SKM-1 treated with dmso at 0.1 percent for 144 hours (cell line): Measurements from ENCODE around the gene HS6ST2.
"Not testable (repeated sequence)": the region's sequence is repeated elsewhere in the genome, so short reads cannot be mapped to it uniquely, and the experiment has no call there.

ENCODE experiments used
- DNase-seq: peaks from one replicate; lab custom pipeline; 2025; ENCODE audit not compliant: unreplicated experiment; lab: John Stamatoyannopoulos, UW

Gene HS6ST2

DNA sequence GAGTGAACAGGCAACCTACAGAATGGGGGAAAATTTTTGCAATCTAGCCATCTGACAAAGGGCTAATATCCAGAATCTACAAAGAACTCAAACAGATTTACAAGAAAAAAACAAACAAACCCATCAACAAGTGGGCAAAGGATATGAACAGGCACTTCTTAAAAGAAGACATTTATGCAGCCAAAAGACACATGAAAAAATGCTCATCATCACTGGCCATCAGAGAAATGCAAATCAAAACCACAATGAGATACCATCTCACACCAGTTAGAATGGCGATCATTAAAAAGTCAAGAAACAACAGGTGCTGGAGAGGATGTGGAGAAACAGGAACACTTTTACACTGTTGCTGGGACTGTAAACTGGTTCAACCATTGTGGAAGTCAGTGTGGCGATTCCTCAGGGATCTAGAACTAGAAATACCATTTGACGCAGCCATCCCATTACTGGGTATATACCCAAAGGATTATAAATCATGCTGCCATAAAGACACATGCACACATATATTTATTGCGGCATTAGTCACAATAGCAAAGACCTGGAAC, 13.3 kb downstream of the HS6ST2 start:
- DNase-seq, result not testable (repeated sequence)

- no peak for DNase-seq
Measured at GRCh38 chrX:132940727-132941327, 17.6 kb downstream of the HS6ST2 start.

DNA sequence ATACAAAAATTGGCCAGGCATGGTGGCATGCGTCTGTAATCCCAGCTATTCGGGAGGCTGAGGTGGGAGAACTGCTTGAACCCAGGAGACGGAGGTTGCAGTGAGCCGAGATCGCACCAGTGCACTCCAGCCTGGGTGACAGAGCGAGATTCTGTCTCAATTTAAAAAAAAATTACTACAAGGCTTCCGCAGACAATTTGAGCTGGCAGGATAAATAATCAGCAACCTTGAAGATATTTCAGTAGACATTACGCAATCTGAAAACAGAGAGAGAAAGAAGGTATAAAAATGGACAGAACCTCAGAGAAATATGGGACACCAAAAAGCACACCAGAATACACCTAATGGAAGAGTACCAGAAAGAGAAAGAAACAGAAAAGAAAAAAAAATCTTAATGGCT, 25.3 kb downstream of the HS6ST2 start:
- no peak for DNase-seq

GRCh38 chrX:132924426-132924825, 34.0 kb downstream of the HS6ST2 start:
- DNase-seq, result no peak

DNA sequence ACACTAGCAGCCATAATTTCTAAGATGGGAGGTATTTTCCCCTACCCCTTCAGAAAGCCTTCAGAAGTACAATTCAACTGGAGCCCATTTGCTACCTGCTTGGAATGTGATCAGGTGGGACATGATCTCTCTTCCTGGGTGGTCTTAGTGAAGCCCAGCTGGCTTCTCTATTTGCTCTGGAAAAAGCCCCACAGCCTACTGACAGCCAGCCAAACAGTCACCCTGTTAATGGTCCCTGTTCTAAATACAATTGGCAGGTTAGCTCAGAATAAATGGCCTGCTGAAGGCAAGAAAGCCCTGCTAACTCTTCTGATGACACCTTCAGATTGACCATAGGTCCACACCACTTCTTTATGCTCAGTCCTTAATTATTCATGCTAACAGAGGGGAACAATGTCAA, 39.9 kb downstream of the HS6ST2 start:
- no peak for DNase-seq

- no peak for DNase-seq
Measured at GRCh38 chrX:132916349-132916748, 42.1 kb downstream of the HS6ST2 start.

DNA sequence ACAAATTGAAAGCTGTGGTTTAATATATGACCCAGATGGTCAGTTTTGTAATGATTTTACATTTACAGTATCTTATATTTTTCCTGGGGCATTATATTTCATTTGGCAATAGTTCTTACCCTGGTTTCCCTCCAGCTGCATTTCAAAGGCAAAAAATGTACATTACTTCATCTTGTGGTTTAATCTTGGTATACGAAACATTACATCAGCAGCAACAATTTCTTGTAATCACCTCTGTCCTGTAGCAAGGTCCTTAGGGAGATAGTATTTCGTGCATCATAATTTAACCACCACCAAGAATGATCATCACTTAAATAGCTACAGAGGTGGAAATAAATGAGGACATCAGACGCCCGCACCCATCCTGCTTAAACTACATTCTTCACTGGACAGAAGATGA, 48.8 kb downstream of the HS6ST2 start:
- no peak for DNase-seq

DNA sequence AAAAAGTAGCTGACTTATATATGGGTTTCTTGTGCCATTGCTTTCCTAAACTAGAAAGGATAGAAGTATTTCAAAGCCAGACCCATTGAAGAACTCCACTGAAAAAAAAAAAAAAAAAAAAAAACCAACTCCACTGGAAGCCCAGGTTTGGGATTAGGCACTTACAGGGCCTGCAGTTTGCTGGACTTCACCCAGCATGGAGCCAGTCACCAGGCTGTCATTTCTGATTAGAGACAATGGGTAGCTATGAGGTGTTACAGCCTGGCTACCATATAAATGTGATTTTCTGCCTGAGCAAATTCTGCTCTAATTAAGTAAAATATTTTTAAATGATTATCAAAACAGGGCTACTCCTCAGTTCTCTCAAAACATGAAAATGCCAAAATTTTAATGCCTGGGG, 49.5 kb downstream of the HS6ST2 start:
- DNase-seq, result no peak

GRCh38 chrX:132900633-132901293, 57.7 kb downstream of the HS6ST2 start:
- DNase-seq, result no peak

- no peak for DNase-seq
Measured at GRCh38 chrX:132887569-132887968, 70.9 kb downstream of the HS6ST2 start.

DNA sequence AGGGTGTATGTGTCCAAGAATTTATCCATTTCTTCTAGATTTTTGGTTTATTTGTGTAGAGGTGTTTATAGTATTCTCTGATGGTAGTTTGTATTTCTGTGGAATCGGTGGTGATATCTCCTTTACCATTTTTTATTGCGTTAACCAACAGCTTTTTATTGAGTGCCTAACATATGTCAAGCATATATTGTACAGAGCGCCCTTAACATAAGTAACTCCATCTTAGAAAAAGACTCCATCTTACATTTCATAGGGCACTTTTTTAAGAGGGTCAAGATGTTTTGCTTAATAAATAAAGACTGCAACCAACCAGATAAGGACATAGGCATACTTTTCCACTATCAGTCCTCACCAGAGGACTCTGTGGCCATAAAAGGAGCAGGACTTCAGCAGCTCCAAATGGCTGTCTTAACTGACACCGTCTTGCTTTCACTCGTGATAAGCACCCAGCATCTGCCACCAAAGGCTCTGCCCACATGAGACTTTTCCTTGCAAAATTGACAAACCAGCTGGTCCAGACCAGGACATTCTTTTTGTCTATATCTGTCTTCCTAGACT, 75.0 kb downstream of the HS6ST2 start:
- DNase-seq, result no peak

DNA sequence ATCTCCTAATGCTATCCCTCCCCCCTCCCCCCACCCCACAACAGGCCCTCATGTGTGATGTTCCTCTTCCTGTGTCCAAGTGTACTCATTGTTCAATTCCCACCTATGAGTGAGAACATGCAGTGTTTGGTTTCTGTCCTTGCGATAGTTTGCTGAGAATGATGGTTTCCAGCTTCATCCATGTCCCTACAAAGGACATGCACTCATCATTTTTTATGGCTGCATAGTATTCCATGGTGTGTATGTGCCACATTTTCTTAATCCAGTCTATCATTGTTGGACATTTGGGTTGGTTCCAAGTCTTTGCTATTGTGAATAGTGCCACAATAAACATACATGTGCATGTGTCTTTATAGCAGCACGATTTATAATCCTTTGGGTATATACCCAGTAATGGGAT, 77.7 kb downstream of the HS6ST2 start:
- not testable (repeated sequence) for DNase-seq

GRCh38 chrX:132877954-132878536, 80.4 kb downstream of the HS6ST2 start:
- no peak for DNase-seq

- DNase-seq, result no peak
Measured at GRCh38 chrX:132876523-132877338, 81.7 kb downstream of the HS6ST2 start.

DNA sequence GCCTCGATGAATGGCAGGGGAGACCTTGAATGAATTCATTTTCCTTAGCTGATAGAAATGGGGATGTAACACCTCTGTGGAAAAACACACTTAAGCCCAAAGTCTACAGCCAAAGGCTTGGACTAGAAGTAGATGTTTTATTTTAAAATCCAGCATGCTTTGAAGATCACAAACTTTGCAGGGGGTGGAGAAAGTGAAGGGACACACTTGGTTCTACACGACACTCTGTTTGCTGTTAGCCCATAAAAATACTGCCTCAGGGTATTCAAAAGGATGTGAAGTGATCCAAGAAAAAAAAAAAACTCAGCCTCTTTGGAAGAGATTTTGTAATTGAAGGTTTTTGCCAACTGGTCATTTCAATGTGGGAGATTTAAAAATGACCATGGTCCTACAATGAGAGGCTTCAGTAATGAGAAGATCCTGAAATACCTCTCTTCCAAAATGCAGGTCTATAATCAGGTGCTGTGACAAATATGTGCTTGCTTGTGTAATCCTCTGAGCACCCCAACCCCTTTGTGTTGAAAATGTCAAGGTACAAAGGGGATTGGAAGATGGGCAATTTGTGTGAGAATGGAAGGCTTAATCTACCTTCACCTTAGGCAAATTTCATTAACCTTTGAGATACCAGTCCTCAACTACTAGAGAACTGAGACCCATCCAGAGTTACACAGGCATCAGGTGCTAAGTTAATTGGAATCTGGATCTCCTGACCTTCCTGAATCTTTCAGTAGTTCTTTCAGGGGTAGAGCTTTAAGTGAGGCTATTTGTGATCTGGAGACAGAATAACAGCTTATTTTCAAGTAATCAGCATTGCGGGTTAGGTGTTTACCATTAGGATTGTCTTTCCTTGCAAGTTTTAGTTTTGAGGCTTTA, 82.5 kb downstream of the HS6ST2 start:
- no peak for DNase-seq

- no peak for DNase-seq
Measured at GRCh38 chrX:132862562-132862961, 95.9 kb downstream of the HS6ST2 start.

DNA sequence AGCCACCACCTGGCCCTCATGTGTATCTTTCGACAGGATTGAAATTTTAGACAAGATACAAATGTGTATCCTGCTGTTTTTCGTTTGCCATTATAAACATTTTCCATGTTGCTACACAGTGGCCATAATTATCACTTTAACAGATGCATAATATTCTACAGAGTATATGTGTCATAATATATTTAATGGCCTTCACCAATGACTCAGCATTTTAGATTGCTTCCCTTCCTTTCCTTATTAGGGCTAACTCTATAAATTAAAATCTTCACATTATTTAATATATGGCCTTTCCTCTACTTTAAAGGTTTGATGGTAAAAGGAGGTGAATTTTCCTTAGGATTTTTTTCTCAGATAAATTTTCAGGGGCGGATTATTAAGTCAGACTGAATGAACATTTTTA, 97.4 kb downstream of the HS6ST2 start:
- no peak for DNase-seq

GRCh38 chrX:132860200-132860599, 98.2 kb downstream of the HS6ST2 start:
- DNase-seq, result no peak

DNA sequence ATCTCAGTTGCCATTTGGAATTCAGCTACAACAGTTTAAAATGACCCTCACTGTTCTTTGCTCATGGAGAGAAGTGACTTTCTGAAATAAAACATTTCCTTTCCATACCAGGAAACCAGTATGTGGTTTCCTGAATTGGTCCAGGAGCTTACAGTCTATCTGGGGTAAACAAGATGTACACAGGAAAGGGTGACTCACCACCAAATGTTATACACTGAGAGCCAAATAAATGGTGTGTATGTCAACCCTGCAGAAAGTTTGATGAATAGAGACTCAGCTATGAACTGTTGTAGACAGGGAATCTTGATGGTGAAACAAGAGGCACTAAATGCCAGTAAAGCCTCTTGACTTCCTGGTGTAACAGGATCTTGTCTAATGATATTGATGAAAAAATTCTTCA, 100.4 kb downstream of the HS6ST2 start:
- no peak for DNase-seq

DNA sequence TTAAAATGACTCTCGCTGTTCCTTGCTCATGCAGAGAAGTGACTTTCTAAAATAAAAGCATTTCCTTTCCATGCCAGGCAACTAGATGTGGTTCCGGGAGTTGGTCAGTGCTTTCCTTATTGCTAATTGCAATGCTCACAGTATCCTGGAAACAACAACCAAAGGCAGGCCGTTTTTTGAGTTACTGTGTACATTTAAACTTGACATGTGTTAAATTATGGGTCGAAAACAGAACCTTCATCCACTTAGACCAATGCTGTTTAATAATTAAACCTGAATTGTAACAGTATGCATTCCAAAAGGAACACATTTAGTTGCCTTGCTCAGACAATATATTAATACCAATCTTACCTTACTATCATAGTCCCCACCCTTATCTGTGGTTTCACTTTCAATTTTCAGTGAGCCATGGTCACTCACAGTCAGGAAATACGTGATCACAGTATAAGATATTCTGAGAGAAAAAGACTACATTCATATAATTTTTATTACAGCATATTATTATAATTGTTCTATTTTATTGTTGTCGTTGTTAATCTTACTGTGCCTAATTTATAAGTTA, 102.6 kb downstream of the HS6ST2 start:
- DNase-seq, result no peak
